Duodenal mucosa (tissue), 2 donors: ENCODE results near the gene CHRNB2.
"Not testable (repeated sequence)": the region's sequence is repeated elsewhere in the genome, so short reads cannot be mapped to it uniquely, and the experiment has no call there.

Experiments used
- H3K27ac ChIP-seq: one replicate; pipeline ENCODE4 v1.7.0; 2013; ENCODE audit warnings: low read depth, low read length
- H3K27me3 ChIP-seq, 2 donors: one replicate each; pipeline ENCODE4 v1.7.0; 2013; ENCODE audit warnings: low read length in 2 of 2, control low read depth in 1 of 2; ENCODE audit not compliant: insufficient read depth in 2 of 2, control insufficient read depth in 1 of 2
- H3K36me3 ChIP-seq, 2 donors: one replicate each; pipeline ENCODE4 v1.7.0; 2013; ENCODE audit warnings: low read length in 2 of 2, control low read depth in 1 of 2; ENCODE audit not compliant: insufficient read depth in 2 of 2, control insufficient read depth in 1 of 2
- H3K4me1 ChIP-seq, 2 donors: one replicate each; pipeline ENCODE4 v1.7.0; 2013; ENCODE audit warnings: low read length in 2 of 2, control low read depth in 1 of 2; ENCODE audit not compliant: insufficient read depth in 2 of 2, control insufficient read depth in 1 of 2
- H3K4me3 ChIP-seq, 2 donors: one replicate each; pipeline ENCODE4 v1.7.0; 2013; ENCODE audit warnings: low read length in 2 of 2, low read depth in 1 of 2
- H3K9ac ChIP-seq, 2 donors: one replicate each; pipeline ENCODE4 v1.7.0; 2013; ENCODE audit warnings: low read length in 2 of 2, low read depth in 1 of 2
- H3K9me3 ChIP-seq, 2 donors: one replicate each; pipeline ENCODE4 v1.7.0; 2013; ENCODE audit warnings: low read length in 2 of 2, control low read depth in 1 of 2; ENCODE audit not compliant: control insufficient read depth in 1 of 2

Gene CHRNB2, protein sequence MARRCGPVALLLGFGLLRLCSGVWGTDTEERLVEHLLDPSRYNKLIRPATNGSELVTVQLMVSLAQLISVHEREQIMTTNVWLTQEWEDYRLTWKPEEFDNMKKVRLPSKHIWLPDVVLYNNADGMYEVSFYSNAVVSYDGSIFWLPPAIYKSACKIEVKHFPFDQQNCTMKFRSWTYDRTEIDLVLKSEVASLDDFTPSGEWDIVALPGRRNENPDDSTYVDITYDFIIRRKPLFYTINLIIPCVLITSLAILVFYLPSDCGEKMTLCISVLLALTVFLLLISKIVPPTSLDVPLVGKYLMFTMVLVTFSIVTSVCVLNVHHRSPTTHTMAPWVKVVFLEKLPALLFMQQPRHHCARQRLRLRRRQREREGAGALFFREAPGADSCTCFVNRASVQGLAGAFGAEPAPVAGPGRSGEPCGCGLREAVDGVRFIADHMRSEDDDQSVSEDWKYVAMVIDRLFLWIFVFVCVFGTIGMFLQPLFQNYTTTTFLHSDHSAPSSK

DNA sequence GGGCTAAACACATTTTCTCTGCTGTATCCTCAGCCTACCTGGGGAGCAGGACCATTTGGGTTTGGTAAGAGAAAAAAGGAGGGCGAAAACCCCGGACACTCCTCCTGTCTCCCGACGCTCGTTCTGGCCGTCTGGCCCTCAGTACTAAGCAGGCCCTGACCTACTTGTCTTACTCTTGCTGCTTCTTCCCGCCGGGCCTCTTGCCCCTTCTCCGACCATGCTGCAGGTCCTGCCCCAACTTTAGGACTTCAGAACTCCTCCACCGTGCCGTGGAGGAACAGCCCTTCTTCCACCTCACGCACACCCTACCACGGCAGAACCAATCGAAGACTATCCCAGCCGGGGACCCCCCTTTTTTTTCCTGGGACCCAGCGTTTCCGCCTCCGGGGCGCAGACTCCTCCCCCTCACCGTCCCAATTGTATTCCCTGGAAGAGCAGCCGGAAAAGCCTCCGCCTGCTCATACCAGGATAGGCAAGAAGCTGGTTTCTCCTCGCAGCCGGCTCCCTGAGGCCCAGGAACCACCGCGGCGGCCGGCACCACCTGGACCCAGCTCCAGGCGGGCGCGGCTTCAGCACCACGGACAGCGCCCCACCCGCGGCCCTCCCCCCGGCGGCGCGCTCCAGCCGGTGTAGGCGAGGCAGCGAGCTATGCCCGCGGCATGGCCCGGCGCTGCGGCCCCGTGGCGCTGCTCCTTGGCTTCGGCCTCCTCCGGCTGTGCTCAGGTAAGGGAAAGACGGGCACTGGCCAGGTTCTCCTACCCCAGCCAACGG, at the start of gene CHRNB2:
Gene CHRNB2, plus strand, starts transcription at position 393 of the 771 bp plus-strand sequence. Its CDS starts 267 bp downstream, at position 660.
- no peak within 1 kb of the TSS for H3K9ac ChIP-seq
- H3K27me3 ChIP-seq: peaks cover 13 to 17% of the 10 kb centered on the region in 2 donors
- peaks cover 5 to 9% of the 10 kb centered on the region in 2 donors for H3K4me1 ChIP-seq
- H3K9me3 ChIP-seq: no peaks in the 10 kb centered on the region
- peak within 1 kb of the TSS in 1 of 2 donors; percentile 43 for H3K4me3 ChIP-seq
- no peak within 1 kb of the TSS for H3K27ac ChIP-seq
- H3K36me3 ChIP-seq: no peaks in the 10 kb centered on the region

DNA sequence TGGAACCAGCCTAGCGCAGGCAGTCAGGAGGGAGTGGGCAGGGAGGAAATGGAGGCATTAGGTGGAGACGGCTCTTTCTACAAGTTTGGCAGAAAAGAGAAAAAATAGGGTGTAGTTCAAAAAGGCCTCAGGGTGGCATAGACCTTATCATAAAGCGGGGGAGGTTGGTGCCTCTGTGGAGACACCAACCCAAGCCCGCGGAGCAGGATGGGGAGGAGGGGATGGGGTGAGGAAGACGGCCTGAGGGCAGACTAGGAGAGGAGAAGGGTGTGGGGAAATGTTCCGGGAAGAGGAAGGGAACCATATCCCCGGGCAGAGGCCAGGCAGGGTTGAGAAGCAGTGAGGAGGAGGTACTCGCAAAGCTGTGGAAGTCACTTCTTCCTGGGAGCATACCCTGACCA, 48.0 kb upstream of the CHRNB2 start:
- H3K27me3 ChIP-seq: no peaks in the 10 kb centered on the region
- H3K4me1 ChIP-seq: no peaks in the 10 kb centered on the region
- no peak overlapping the region for H3K27ac ChIP-seq
- H3K9me3 ChIP-seq: no peaks in the 10 kb centered on the region
- no peak overlapping the region for H3K9ac ChIP-seq
- H3K4me3 ChIP-seq: no peak overlapping the region
- H3K36me3 ChIP-seq: no peaks in the 10 kb centered on the region

DNA sequence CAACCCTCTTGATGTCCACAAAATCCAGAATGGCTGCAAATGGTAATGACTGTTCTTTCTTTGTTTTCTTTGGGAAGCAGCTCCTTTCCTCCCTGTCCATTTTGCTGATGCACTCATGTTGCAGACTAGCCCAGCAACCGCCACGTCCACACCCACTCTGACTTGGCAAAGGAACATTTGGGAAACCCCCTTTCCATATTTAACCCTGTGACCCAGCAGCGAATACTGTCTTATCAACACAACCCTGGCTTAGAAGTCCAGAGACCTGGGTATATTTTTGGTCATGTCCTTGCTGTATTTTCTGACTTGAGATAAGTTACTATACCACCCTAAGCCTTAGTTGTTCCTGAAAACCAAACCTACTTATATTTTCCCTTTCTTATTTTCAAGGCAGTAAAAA, 47.2 kb upstream of the CHRNB2 start:
- Histone ChIP-seq H3K27ac (no peak overlapping the region), H3K4me1 (no peaks in the 10 kb centered on the region)

DNA sequence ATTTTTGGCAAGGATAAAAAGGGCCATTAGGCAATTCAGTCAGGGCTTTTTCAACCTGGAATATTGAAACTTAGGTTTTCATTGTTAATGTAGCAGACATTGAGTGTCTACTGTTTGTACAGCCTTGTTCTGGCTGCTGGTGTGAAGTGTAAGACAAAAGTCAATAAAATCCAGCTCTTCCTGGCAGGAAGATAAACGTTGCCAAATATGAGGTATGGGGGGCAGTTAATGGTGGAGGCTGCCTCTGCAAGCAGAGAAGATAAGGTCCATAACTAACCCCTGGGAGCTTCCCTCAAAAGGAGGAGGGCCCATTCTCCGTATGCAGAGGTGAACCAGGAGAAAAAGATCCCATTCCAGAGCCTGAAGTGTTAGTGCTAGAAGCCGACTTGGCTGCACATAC, 45.9 kb upstream of the CHRNB2 start:
- no peaks in the 10 kb centered on the region for H3K36me3 ChIP-seq
- H3K9me3 ChIP-seq: no peaks in the 10 kb centered on the region
- H3K4me1 ChIP-seq: no peaks in the 10 kb centered on the region
- no peaks in the 10 kb centered on the region for H3K27me3 ChIP-seq
- no peak overlapping the region for H3K9ac ChIP-seq
- no peak overlapping the region for H3K4me3 ChIP-seq
- no peak overlapping the region for H3K27ac ChIP-seq

More for the DNA sequence above, 47.2 kb upstream of the CHRNB2 start:
- Histone ChIP-seq H3K36me3 (no peaks in the 10 kb centered on the region), H3K4me3 (no peak overlapping the region), H3K9ac (no peak overlapping the region), H3K9me3 (no peaks in the 10 kb centered on the region), H3K27me3 (no peaks in the 10 kb centered on the region)

DNA sequence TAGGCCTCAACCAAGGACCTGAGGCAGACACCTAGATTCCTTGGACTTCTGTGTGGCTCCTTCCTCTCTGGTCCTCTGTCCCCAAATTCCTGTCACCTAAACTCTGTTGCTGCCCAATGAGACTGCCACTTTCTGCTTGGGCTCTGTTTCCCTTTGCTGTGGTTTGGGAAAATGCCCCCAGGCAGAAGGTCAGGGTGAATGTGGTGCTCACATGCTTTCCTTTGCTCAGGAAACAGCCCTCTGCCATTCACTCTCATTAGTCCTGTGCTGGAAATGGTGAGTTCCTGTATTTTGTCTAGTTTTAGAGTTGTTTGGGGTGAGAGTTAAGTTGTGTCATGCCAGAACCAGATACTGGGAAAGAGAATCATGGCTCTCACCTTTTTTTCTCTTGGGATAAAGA, 42.7 kb upstream of the CHRNB2 start:
- no peak overlapping the region for H3K9ac ChIP-seq
- no peaks in the 10 kb centered on the region for H3K36me3 ChIP-seq
- no peak overlapping the region for H3K27ac ChIP-seq
- no peaks in the 10 kb centered on the region for H3K27me3 ChIP-seq
- no peaks in the 10 kb centered on the region for H3K9me3 ChIP-seq
- H3K4me3 ChIP-seq: no peak overlapping the region
- no peaks in the 10 kb centered on the region for H3K4me1 ChIP-seq

DNA sequence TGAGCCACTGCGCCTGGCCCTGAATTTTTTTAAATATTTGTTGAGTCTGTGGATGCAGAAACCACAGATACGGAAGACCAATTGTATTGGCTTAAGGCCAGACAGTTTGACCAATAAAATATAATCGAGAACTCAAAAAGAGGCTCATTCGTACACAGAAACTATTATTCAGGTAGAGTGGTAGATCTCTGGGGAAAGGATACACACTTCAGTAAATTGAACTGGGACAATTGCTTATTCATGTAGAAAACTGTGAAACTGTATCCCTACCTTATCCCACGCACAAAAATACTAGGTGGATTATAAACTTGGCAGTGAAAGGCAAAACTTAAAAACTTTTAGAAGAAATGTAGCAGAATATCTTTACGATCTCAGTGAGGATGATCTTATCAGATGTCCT, 40.4 kb upstream of the CHRNB2 start:
- Histone ChIP-seq H3K27me3 (no peaks in the 10 kb centered on the region), H3K9me3 (no peaks in the 10 kb centered on the region), H3K9ac (no peak overlapping the region), H3K4me3 (no peak overlapping the region), H3K4me1 (no peaks in the 10 kb centered on the region), H3K27ac (no peak overlapping the region), H3K36me3 (no peaks in the 10 kb centered on the region)

DNA sequence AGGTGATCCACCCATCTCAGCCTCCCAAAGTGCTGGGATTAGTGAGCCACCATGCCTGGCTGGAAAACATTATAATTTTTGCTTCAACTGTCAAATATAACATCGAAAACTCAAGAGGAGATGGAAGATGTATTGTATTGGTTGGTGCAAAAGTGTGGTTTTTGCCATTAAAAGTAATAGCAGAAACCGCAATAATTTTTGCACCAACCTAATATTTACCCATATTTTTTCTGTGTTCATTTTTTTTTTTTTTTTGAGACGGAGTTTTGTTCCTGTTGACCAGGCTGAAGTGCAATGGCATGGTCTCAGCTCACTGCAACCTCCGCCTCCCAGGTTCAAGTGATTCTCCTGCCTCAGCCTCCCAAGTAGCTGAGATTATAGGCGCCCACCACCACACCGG, 38.3 kb upstream of the CHRNB2 start:
- Histone ChIP-seq H3K9ac (no peak overlapping the region), H3K36me3 (no peaks in the 10 kb centered on the region), H3K27me3 (no peaks in the 10 kb centered on the region), H3K9me3 (no peaks in the 10 kb centered on the region), H3K4me1 (no peaks in the 10 kb centered on the region), H3K4me3 (no peak overlapping the region), H3K27ac (no peak overlapping the region)

DNA sequence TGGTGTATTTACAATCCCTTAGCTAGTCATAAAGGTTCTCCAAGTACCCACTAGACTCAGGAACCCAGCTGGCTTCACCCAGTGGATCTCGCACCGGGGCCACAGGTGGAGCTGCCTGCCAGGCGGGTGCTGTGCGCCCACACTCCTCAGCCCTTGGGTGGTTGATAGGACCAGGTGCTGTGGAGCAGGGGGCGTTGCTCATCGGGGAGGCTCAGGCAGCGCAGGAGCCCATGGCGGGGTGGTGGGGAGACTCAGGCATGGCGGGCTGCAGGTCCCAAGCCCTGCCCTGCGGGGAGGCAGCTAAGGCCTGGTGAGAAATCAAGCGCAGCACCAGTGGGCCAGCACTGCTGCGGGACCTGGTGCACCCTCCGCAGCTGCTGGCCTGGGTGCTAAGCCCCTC, 35.6 kb upstream of the CHRNB2 start:
- not testable (repeated sequence) for H3K4me1 ChIP-seq, H3K36me3 ChIP-seq

DNA sequence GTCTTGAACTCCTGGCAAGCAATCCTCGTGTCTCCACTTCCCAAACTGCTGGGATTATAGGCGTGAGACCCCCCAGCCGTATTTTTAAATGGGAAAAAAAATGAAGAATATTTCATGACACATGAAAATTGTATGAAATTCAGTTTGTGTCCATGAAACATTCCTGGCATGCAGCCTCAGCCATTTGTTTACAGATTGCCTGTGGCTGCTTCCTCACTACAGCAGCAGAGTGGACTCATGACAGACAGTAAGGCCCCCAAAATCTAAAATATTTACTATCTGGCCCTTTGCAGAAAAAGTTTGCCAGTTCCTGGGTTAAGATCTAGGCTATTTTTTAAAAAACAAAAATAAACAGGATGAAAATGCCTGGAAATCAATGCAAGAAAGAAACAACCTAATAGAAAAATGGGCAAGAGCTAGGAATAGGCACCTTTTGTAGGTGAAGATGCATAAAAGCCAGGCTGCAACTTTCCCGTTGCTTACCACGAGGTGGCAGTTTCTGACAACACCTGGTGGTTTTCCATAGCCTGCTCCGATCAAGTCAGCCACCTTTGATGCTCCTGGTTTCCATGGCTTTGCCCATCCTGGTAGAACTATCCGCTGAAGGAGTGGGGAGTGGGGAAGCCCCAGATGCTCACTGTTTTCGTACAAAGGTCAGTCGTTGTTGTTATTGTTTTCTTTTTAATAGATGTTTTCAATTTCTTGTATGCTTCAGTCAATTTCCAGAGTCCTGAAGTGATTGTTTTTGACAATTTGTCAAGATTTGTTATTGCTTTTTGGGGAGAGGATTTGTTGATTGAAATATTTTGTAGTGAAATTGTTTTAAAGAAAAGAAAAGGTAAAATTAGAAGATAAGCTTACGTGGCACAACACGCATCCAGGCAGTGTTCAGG, 33.4 kb upstream of the CHRNB2 start:
- Histone ChIP-seq H3K9me3 (no peaks in the 10 kb centered on the region), H3K4me3 (no peak overlapping the region), H3K27me3 (no peaks in the 10 kb centered on the region), H3K4me1 (no peaks in the 10 kb centered on the region), H3K36me3 (no peaks in the 10 kb centered on the region), H3K27ac (no peak overlapping the region), H3K9ac (no peak overlapping the region)

More for the DNA sequence above, 35.6 kb upstream of the CHRNB2 start:
- not testable (repeated sequence) for H3K27ac ChIP-seq, H3K27me3 ChIP-seq, H3K9me3 ChIP-seq, H3K9ac ChIP-seq, H3K4me3 ChIP-seq
